ENCODE data around the gene TMEM100.
"Not testable (repeated sequence)": the region's sequence is repeated elsewhere in the genome, so short reads cannot be mapped to it uniquely, and the experiment has no call there.

TMEM100 gene

DNA sequence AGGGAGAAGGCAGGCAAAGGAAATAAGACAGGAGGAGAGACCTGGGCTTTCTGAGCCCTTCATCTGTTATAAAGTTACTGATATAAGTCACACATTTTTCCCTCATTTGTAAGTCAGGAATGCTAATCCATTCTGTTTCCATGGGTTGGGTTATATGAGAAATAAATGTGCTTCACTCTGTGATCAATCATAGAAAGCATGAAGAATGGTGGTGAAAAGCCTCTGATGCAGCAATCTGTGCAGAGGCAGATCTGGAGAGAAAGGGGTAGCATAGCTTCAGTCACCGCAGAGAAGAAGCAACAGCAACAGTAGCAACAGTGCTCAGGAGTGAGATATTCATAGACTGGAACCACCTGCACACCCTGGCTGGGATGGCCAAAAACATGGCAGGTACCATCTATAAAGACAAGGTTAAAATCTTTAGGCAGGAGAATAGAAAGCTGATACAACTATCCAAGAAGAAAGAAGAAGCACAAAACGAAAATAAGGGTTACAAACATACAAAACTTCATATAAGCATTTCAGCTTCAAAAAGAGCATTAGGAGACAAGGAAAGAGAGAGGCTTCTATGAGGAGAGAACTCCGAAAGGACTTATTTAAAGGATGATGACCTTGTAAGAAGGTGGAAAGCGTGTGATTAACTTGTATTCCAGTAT is 41.9 kb downstream of the TMEM100 start:
- DNase-seq, result no peak

DNA sequence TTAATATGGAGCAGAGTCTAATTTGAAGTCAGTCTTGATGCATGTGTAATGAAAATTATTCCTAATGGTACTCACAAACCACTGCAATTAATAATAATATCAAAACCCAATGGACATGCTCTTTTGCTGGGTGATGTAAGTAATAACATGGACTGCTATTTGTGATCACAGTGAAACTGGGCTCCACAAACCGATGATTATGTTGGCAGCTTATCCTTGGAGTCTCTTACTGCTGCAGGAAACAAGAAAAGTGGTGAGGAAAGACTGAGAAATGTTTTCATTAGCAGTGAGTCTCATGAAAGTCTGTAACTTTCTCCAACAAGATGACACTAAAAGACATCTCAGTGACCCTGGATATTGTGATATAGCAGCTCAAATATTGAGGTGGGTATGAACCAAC is 45.2 kb downstream of the TMEM100 start:
- DNase-seq, result no peak

DNA sequence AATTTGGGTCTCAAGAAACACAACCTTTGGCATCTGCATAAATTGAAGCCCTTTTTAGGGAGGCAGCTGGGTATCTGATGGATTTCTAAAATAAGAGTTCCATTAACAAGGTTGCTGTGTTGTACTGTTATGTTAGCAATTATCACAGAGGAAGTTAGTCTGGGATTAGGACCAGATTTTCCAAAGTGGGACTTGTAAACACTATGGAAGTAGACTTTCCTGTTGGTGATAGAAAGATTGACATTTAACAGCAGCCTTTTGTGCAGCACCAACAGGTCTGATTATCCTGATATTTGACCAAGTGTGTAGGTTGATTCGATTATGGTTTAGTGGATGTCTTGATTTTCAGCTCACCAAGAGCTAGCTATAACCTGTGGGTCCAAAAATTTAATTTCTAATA is 46.4 kb downstream of the TMEM100 start:
- no peak for DNase-seq

DNA sequence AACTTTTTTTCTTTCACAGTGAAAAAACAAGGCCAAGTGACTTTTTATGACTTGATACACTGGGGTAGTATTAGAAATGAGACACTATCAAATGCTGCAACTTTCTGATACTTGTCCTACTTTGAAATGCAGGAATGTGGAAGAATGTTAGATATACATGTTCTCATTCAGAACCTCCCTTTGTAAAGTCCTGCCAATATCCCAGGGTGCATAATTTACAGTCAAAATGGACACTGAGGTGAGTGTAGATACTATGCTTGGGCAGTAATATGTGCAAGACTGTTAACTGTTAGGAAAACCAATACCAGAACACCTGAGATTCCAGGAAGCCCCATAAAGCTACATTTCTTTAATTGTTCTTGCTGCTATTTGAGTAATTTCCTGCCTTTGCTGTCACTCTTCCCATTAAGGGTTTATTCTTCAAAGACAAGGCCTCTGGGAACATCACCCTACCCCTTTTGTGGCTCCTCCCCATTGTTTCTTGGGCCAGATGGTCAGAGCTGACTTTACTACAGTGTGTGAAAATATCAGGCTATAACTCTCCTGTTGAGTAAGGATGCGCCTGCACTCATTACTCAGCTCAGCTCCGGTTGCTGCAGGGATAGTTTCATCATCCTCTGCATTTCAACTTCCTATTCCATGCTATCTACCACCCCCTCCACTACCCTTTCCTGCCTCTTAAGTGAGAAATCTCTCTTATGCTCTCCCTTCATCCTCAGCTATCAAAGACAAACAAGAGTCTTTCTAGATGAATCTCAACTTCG is 48.7 kb downstream of the TMEM100 start:
- no peak for DNase-seq

DNA sequence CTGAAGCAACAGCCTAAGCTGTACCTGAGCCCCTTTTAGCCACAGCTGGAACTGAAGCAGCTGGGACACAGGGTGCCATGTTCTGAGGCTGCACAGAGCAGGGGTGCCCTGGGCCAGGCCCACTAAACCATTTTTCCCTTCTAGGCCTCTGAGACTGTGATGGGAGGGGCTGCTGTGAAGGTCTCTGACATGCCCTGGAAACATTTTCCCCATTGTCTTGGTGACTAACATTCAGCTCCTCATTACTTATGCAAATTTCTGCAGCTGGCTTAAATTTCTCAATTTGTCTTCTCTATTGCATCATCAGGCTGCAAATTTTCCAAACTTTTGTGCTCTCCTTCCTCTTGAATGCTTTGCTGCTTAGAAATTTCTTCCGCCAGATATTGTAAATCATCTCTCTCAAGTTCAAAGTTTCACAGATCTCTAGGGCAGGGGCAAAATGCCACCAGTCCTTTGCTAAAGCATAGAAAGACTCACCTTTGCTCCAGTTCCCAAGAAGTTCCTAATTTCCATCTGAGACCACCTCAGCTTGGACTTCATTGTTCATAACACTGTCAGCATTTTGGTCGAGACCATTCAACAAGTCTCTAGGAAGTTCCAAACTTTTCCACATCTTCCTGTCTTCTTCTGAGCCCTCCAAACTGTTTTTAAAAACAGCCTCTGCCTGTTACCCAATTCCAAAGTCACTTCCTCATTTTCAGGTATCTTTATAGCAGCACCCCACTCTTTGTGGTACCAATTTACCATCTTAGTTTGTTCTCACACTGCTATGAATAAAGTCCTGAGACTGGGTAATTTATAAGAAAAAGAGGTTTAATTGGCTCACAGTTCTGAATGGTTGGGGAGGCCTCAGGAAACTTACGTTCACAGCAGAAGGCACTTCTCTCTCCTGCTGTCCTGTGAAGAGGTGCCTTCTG is 49.8 kb downstream of the TMEM100 start:
- no peak for DNase-seq

DNA sequence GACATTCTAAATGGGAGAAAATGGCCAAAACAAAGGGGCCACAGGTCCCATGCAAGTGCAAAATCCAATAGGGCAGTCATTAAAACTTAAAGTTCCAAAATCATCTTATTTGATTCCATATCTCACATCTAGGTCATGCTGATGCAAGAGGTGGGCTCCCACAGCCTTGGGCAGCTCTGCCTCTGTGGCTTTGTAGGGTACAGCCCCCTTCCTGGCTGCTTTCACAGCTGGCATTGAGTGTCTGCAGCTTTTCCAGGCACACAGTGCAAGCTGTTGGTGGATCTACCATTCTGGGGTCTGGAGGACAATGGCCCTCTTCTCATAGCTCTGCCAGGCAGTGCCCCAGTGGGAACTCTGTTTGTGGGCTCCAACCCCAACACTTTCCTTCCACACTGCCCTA is 50.7 kb downstream of the TMEM100 start:
- DNase-seq, result not testable (repeated sequence)
